Lower leg skin (tissue), 3 donors: Measurements from ENCODE around the gene SPACA5B.

Experiments used
- CTCF ChIP-seq, 3 donors: fragments of 450-650 bp; IDR thresholded peaks; one replicate each; pipeline ENCODE4 v1.5.1; 2016; ENCODE audit warnings: antibody characterized with exemption in 3 of 3, mild to moderate bottlenecking in 3 of 3, moderate library complexity in 2 of 3
- POLR2A ChIP-seq, 2 donors: fragments of 450-650 bp; IDR thresholded peaks; one replicate each; pipeline ENCODE4 v1.6.1; 2016 to 2017; ENCODE audit warnings: antibody characterized with exemption in 2 of 2, mild to moderate bottlenecking in 1 of 2, moderate library complexity in 1 of 2

DNA sequence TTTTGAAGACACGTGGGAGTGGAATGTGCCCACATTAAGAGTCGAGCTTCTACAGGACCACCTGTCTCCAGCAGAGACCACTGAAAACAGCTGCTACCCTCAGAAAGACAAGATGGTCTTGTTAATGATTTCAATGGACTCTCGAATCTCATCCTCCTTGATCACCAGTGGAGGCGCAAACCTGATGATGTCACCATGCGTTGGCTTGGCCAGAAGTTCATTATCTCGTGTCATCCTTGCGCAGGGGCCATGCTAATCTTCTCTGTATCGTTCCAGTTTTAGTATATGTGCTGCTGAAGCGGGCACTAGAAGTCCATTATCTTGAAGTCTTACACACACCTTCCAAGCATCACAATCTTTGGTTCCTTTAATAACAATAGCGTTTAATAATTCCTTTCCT is 23.3 kb downstream of the SPACA5B start:
- TF ChIP-seq CTCF (IDR thresholded peaks at IDR 0.05) (no peak), POLR2A (IDR thresholded peaks at IDR 0.05) (no peak)
